ENCODE results near the gene PNPLA8.
A peak's percentile ranks its signal among the peaks of the same experiment; 100 is the strongest.

DNA sequence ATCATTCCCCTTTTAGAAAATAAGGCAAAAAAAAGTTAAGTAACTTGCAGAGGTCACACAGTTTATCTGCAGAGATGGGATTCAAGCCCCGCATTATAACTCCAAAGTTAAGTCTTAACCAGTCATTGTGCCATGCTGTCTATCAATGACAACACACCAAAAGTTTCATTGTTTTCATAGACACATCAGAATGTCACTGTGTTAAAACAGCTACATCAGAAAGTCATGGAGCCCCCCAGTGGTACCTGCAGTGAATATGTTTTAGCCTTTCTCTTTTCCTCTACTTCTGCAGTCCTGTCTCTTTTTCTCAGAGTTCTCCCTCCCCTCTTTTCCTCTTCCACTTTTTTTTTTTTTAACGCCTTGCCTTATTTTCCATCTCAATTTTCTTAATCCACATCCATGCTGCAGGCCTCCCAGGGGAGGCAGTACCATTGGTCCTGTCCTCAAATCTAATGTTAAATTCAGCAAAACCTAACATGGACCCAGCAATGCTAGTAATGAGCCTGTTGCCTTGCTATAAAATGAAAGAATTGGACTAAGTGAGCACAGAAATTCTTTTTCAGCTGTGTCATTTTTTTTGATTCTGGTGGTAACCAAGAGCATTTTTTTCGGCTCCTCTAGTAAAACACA is 65.9 kb downstream of the PNPLA8 start:
- TF ChIP-seq, protein P1, sequence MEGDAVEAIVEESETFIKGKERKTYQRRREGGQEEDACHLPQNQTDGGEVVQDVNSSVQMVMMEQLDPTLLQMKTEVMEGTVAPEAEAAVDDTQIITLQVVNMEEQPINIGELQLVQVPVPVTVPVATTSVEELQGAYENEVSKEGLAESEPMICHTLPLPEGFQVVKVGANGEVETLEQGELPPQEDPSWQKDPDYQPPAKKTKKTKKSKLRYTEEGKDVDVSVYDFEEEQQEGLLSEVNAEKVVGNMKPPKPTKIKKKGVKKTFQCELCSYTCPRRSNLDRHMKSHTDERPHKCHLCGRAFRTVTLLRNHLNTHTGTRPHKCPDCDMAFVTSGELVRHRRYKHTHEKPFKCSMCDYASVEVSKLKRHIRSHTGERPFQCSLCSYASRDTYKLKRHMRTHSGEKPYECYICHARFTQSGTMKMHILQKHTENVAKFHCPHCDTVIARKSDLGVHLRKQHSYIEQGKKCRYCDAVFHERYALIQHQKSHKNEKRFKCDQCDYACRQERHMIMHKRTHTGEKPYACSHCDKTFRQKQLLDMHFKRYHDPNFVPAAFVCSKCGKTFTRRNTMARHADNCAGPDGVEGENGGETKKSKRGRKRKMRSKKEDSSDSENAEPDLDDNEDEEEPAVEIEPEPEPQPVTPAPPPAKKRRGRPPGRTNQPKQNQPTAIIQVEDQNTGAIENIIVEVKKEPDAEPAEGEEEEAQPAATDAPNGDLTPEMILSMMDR (IDR thresholded peaks at IDR 0.05), result peak; percentile 62
- TF ChIP-seq EZH2 (IDR thresholded peaks at IDR 0.05), result no peak

Data from neural progenitor cell (in vitro differentiated cells).